Suprapubic skin (tissue), 3 donors: ENCODE results near the gene ATP2A1.

ENCODE experiments used
- POLR2A ChIP-seq, 2 donors: fragments of 450-650 bp; IDR thresholded peaks; one replicate each; pipeline ENCODE4 v1.6.1; 2017; ENCODE audit warnings: antibody characterized with exemption in 2 of 2, mild to moderate bottlenecking in 2 of 2, moderate library complexity in 2 of 2
- TF ChIP-seq, protein P1 (sequence below), 2 donors: fragments of 200-600 bp in 1 of 2; fragments of 450-650 bp in 1 of 2; sonication (generic) in 1 of 2; IDR thresholded peaks; one replicate each; pipeline ENCODE4 v1.5.1; 2016 to 2019; ENCODE audit warnings: antibody characterized with exemption in 2 of 2, mild to moderate bottlenecking in 1 of 2, moderate library complexity in 1 of 2

DNA sequence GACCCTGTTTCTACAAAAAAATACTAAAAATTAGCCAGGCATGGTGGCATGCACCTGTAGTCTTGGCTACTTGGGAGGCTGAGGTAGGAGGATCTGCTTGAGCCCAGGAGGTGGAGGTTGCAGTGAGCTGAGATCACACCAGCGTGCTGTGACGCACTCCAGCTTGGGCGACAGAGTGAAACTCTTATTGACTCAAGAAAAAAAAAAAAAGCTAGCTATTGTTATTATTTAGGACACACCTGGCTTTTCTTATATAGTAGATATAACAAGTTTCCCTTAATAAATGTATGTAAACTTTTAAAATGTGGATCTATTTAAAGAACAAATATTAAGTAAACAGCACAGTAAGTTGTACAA is 44.9 kb downstream of the ATP2A1 start:
- TF ChIP-seq, protein P1, sequence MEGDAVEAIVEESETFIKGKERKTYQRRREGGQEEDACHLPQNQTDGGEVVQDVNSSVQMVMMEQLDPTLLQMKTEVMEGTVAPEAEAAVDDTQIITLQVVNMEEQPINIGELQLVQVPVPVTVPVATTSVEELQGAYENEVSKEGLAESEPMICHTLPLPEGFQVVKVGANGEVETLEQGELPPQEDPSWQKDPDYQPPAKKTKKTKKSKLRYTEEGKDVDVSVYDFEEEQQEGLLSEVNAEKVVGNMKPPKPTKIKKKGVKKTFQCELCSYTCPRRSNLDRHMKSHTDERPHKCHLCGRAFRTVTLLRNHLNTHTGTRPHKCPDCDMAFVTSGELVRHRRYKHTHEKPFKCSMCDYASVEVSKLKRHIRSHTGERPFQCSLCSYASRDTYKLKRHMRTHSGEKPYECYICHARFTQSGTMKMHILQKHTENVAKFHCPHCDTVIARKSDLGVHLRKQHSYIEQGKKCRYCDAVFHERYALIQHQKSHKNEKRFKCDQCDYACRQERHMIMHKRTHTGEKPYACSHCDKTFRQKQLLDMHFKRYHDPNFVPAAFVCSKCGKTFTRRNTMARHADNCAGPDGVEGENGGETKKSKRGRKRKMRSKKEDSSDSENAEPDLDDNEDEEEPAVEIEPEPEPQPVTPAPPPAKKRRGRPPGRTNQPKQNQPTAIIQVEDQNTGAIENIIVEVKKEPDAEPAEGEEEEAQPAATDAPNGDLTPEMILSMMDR (IDR thresholded peaks at IDR 0.05) = no peak
- no peak for TF ChIP-seq POLR2A (IDR thresholded peaks at IDR 0.05)
